Thyroid gland (tissue), 4 donors: Measurements from ENCODE around the gene TDG.

Source experiments
- POLR2A ChIP-seq, 2 donors: fragments of 450-650 bp; IDR thresholded peaks; one replicate each; pipeline ENCODE4 v1.6.1; 2017; ENCODE audit warnings: antibody characterized with exemption in 2 of 2, mild to moderate bottlenecking in 2 of 2, moderate library complexity in 1 of 2
- TF ChIP-seq, protein P1 (sequence below), 6 experiments: fragments of 200-600 bp in 3 of 6; fragments of 450-650 bp in 3 of 6; sonication (generic) in 3 of 6; IDR thresholded peaks; one replicate each; pipeline ENCODE4 v1.5.1; 2016 to 2019; ENCODE audit warnings: antibody characterized with exemption in 6 of 6, mild to moderate bottlenecking in 2 of 6, inconsistent platforms in 1 of 6, moderate library complexity in 1 of 6

- TF ChIP-seq, protein P1, sequence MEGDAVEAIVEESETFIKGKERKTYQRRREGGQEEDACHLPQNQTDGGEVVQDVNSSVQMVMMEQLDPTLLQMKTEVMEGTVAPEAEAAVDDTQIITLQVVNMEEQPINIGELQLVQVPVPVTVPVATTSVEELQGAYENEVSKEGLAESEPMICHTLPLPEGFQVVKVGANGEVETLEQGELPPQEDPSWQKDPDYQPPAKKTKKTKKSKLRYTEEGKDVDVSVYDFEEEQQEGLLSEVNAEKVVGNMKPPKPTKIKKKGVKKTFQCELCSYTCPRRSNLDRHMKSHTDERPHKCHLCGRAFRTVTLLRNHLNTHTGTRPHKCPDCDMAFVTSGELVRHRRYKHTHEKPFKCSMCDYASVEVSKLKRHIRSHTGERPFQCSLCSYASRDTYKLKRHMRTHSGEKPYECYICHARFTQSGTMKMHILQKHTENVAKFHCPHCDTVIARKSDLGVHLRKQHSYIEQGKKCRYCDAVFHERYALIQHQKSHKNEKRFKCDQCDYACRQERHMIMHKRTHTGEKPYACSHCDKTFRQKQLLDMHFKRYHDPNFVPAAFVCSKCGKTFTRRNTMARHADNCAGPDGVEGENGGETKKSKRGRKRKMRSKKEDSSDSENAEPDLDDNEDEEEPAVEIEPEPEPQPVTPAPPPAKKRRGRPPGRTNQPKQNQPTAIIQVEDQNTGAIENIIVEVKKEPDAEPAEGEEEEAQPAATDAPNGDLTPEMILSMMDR (IDR thresholded peaks at IDR 0.05): no peak
- no peak for TF ChIP-seq POLR2A (IDR thresholded peaks at IDR 0.05)
These were observed 47.8 kb upstream of the TDG start for GRCh38 chr12:103917873-103918272.
